Activated T-helper 1 cell treated with Interleukin-2 at 50 U/mL for 16 hours (primary cell): ENCODE data around the gene PGAP3.

Experiments
- DNase-seq: peaks from one replicate; pipeline ENCODE4 v3.0.0-alpha.2; 2020; ENCODE audit warnings: low read depth

PGAP3 gene

GRCh38 chr17:39696731-39697130 is 8.9 kb upstream of the PGAP3 start:
- DNase-seq = no peak

GRCh38 chr17:39695089-39695474 is 7.2 kb upstream of the PGAP3 start:
- DNase-seq = no peak

DNA sequence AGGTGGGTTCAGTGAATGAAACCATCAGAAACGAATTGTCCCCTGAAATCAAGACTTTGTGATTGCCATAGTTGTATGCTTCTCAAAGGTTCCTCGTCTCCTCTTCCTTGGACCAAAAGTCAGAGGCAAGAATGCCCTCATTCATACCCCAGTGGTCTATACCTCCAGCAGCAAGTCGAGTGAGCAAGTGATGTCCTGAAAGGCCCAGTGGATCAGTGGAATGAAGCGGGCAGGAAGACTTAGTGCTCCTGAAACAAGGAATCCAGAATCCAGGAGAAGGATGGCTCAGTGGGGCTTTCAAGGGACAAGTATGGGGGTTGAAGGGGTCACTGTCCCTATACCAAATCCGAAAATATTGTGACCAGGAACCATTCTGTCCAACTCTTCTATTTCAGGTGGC is 6.7 kb upstream of the PGAP3 start:
- DNase-seq = no peak

DNA sequence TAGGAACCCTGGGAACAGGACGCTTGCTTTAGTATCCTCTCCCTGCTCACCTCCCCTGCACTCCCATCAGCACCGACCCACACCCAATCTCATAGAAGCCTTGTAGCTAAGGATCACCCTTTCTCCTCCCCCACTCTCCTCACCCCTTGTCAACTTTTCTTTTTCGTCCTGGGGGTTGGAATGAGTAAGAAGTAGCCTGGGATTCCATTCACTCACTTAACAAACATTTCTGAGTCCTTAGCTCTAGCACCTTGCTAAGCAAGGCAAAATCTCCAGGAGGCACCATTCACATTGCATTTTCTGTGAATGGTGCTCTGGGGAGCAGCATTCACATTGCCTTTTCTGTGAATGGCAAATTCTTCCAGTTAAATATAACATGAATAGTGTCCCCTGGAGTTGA is 1.1 kb upstream of the PGAP3 start:
- DNase-seq = no peak

DNA sequence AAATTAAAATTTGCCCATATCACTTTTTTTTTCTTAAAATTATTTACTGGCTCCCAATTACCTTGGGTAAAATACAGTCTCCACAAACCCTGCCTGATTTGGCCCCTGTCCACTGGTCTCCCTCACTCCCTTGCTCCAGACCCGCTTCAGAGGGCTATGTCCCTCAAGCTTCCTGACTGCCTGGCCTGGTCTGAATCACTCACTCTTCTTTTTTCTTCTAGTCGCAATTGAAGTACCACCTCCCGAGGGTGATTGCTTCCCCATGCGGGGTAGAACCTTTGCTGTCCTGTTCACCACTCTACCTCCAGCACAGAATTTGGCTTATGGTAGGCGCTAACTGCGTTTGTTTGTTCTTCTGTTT is 598 bp upstream of the PGAP3 start:
- no peak for DNase-seq

DNA sequence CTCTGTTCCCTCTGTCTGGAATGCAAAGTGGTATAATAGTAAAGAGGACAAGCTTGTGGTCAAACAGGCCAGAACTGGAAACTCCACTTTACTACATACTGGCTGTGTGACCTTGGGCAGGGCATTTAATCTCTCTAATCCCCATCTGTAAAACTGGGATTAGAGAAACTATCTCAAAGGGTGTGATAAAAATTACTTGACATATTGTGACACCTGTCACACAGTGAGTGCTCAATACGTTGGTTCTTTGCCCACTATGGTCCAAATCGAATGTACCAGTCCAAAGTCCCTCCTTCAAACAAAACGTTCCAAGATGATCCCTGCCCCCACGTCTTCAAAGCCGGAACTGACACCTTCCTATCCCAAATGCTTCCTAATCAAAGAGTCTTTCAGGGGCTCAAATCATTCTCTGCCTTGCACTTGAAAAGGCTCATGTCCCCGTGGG is 734 bp downstream of the PGAP3 start:
- no peak for DNase-seq

DNA sequence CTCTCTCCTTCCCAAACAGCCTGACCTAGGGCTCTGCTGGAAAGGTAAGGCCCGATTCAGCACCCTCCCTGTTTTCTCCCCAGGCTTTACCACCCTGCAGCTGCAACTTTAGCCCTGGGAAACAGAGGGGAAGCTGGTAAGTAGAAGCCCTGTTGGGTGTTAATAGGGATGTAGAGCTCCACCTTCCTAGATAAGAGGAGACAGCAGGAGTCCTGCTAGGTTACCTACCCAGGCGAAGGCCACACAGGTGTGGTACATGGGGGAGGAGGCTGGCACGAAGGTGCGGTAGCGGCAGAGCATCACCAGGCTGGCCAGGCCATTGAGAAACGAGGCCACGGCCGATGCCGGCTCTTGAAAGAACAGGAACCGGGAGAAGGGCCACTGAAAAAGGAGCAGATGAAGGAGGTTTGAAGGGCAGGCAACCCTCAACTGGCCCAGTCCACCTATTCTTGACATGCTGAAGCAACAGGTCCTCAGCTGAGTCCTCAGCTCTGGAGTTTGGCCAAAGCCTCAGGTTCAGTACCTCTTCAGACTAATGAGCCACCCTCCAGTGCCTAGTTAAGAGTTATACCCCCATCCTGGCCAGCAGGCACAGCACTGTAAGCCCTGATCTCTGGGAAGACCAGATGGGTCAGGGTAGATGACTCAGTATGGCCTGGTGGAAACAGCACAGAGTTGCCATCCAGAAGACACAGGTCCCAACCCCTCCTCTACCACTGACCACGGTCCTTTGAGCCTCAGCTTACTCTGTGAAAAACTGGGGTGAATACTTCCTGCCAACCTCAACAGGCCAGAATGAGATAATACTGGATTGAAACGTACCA is 3.3 kb downstream of the PGAP3 start:
- DNase-seq = no peak

DNA sequence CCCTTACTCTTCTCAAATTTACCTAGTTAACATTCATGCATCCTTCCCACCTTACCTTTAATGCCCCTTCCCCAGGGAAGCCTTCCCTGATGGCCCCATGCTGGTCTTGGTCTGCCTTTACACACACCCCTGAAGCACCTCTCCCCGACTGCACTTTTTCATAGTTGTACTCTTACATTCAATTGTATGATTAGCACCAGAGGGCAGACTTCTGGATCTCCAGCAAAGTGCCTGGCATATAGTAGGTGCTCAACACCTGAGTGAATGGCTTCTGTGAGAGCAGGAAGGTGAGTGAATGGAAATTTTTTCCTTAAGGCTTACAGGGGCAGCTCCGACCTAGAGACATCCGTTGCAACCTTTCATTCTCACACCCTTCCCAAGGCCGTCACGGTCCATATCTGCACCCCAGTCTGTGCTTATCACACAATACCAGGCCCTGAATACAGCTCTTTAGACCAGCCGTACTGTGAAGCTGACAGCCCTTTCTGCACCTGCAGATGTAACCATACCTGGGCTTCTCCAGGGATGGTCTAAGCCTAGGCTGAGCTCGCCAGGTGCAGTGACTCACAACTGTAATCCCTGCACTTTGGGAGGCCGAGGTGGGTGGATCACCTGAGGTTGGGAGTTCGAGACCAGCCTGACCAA is 4.4 kb downstream of the PGAP3 start:
- no peak for DNase-seq

DNA sequence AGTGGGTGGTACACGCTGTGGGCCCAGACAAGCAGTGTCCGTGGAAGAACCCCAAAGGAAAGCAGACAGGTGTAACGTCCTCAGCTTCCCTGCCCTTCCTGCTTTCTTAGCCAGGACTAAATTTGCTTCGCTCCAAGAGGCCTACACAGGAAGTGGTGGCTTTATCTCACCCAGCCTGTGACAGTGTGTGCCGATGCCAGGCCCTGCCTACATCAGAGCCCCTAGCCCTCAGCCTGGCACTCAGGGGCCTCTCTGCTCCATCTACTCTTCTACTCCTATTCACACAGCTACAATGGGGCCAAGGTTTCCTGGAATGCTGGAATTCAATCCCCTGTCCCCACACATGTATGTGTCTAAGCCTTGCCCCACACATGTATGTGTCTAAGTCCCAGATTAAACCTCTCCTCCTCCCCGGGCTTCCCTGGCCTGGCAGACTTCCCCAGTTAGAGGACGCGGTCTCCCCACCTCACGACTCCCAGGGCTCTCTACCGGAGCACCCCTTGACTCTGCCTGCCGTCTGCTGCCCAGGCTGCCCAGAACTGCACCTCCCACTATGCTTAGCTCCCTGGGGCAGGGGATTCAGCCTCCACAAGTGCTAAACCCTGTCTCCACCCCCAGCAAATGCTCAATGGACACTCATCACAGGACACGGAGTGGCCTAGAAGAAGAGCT is 8.2 kb downstream of the PGAP3 start:
- DNase-seq = peak; percentile 21

GRCh38 chr17:39678340-39679116 is 9.3 kb downstream of the PGAP3 start:
- DNase-seq = no peak

DNA sequence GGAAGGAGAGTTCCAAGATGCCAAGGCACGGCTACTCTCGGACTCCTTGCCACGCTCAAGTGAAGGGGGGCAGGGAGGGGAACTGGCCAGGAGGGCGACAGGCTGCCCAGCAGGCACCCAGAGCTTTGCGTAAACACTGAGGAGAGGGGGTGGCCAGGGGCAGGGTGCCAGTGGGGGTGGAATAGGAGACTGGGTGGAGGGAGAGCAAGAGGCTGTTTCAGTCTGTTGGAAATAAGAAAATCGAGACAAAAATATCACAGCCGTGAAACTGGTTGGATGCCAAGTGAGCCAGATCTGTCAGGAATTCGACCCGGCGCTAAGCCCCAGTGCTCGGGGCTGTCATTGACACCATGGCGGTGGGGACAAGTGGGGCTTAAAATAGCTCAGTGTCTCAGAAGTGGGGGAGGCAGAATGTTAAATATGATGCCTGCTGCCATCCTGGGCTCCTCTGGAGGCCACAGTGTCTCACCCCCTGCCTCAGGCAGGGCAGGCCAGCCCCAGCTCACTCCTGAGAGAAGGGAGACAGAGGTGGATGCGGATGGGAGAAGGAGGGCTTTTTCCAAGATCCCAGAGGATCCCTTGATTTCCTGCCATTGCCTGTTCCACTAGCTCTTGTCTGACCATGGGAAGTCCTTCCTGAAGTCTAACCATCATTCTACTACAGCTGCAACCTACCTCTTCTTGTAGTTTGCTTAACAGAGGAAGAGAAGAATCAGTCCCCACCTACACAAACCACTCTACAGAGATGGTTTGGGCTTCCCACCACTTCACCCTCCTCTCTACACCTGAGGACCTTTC is 10.1 kb downstream of the PGAP3 start:
- DNase-seq = no peak

- no peak for DNase-seq
Observed at GRCh38 chr17:39677072-39677471, 10.8 kb downstream of the PGAP3 start.

- DNase-seq = peak; percentile 24
Observed at GRCh38 chr17:39676198-39676819, 11.5 kb downstream of the PGAP3 start.

GRCh38 chr17:39675390-39676082 is 12.3 kb downstream of the PGAP3 start:
- DNase-seq = no peak

- no peak for DNase-seq
Observed at GRCh38 chr17:39674702-39675389, 13.0 kb downstream of the PGAP3 start.

- DNase-seq = no peak
Observed at GRCh38 chr17:39674179-39674578, 13.7 kb downstream of the PGAP3 start.

DNA sequence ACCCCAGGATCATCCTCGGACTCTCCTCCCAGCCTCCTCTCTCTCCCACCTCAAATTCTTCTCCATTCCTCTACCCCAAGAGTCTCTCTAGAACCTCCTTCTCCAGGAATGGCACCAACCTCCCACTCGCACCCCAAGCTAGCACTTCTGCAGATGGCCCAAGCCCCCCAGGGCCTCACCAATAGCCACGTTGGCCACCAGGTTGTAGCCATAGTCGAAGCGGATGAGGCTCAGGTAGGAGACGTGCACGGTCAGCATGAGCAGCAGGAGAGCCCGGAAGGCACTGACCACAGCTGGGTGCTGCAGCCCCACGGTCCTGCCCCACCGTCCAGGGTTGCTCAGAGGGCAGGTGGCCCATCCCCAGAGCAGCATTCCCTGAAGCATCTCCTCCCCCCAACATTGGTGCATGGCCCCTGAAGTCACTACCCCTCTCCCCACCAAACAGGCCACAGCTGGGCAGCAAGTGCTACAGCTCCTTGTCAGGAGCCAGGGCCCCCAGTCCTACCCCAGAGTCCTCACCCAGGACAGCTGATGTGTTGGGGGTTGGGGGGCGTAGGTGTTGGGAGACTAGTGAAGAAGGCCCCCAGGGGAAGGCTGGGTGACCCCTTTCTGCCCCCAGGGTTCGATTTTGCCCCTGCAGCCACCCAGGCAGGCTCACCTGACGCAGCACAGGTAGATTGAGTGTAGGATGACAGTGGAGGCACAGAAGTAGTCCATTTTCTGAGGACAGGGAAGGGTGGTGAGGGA is 14.3 kb downstream of the PGAP3 start:
- DNase-seq = no peak

- DNase-seq = no peak
Observed at GRCh38 chr17:39672522-39673334, 15.1 kb downstream of the PGAP3 start.
